Erythroblast (primary cell): ENCODE measurements around the gene EFHC1.

Source experiments
- DNase-seq, 2 experiments: peaks; one replicate each; lab custom pipeline; 2025; lab: John Stamatoyannopoulos, UW
- GATA1 ChIP-seq: IDR thresholded peaks from 2 replicates; pipeline ENCODE4 v1.6.1; 2011; ENCODE audit warnings: low read depth, mild to moderate bottlenecking, control low read depth, low read length, moderate library complexity
- POLR2A ChIP-seq: IDR thresholded peaks from 2 replicates; pipeline ENCODE4 v1.6.1; 2011; ENCODE audit warnings: mild to moderate bottlenecking, low read length

EFHC1 gene

DNA sequence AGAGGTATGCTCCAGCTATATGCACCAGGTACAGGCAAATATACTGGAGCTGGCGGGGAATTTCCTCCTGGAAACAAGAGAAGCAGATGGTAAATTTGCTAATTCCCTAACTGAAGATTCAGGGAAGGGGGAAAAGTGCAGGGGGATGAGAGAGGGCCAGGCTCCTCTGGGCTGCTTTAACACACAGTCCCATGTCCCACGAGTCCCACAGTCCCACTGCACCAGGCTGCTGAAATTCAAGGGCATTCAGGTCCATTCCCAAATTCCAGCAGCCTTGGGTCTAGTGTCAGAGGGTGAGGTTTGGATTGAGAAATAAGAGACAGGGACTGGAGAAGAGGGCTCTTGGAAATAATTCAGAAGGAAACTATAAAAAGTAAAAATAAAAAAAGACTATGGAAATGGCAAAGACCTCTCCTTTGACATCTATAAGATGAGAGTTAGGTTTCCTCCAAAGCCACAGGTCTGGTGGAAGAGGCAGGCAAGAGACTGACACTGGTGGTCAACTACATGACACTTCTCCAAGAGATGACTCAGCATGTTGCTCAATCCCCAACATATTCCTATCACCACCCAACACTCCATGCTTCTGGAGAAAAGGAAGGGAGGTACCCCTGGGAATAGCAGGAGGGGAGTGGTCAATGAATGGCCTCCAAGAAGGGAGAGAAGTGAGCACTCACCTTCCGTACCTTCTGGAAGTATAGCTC lies 87.6 kb downstream of the EFHC1 start:
- TF ChIP-seq POLR2A = no peak
- no peak for TF ChIP-seq GATA1
- peak in 1 of 2 experiments; percentile 19 for DNase-seq

DNA sequence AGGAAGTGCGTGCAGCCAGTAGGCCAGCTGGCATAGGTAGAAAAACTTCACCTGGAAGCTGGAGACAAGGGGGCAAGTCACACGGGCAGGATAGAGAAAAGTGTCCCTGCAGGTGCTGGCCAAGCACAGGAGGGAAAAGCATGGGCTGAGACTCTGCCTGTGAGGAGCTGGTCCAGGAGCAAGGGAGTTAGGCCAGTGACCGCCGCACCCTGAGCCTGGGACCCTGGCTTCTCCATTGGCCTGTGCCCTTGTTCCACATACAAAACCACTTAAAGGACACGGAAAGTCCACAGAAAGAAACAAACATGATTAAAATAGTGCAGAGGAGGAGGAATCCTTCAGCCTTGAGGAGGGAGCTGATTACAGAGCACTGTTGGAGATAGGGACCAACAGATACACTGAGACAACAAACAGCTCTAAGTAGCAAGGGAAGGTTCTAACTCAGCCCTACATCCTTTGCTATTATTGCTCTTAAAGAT lies 88.2 kb downstream of the EFHC1 start:
- no peak for TF ChIP-seq GATA1
- no peak for TF ChIP-seq POLR2A
- no peak for DNase-seq

DNA sequence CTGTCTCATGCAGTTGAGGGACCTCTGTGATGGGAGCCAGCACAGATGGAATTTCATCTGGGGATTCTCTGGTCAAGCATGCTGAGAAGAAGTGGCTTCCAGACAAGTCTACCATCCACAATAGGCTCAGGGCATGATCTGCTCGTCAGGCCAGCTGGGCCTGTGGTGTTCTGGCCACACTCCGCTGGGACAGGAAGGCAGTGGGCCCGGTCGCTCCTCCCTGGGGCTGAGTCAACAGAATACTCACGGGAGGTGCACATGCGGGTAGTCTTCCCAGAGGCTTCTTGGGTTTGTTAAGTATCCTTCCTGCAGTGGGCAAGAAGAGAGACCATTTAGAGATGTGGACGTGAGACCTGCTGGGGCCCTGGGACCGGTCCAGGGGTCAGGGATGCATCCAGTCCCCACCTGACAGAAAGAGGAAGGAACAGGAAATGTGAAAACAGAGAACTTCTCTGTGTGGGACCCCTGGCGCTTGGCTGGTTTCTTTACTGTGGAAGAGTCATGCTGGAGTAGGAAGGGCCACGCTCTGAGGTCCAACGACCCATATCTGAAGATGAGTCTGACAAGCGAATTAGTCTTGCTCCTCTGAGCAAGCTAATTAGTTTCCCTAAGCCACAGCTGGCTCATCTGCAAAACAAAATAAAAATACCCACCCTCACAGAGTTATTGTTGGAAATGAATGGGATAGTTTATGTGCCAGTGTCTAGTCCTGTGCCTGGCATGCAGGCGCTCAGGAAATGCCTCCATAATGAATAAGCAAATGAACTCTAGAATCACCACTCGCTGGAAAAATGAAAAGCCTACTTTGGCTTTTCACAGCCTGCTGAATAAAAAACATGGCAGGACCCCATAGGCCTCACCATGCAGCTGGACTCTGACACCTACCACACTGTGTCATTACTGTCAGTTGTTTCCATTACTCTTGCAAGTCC lies 89.4 kb downstream of the EFHC1 start:
- no peak for TF ChIP-seq GATA1
- no peak for TF ChIP-seq POLR2A
- DNase-seq = no peak

DNA sequence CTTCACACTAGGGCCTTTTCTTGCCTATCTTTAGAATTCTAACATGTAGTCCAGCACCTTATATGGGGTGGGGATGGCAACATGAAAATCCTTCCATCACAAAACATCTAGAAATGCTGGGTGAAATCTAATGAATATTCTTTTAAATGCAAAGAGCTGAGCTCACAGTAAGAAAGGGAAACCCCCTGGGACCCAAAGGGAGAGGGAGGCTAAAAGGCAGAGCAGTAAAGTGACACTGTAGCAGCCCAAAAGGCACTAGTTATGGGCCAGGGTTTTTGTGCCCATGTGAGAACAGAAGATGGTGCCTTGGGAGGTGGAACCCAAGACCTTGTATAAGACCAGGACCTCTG lies 90.0 kb downstream of the EFHC1 start:
- no peak for DNase-seq

DNA sequence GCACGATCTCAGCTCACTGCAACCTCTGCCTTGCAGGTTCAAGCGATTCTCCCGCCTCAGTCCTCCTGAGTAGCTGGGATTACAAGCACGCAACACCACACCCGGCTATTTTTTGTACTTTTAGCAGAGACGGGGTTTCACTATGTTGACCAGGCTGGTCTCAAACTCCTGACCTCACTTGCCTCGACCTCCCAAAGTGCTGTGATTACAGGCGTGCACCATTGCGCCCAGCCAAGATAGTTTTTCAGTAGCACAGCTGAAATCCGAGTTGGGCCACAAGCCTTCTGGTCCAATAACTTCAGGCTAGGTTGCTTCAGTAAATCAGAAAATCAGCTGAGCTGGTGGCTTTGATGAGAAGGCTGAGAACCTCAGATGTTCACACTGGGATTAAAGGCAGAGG lies 91.0 kb downstream of the EFHC1 start:
- no peak for DNase-seq
- TF ChIP-seq GATA1 (no peak), POLR2A (no peak)

More for the DNA sequence above, 90.0 kb downstream of the EFHC1 start:
- TF ChIP-seq POLR2A (no peak), GATA1 (no peak)

DNA sequence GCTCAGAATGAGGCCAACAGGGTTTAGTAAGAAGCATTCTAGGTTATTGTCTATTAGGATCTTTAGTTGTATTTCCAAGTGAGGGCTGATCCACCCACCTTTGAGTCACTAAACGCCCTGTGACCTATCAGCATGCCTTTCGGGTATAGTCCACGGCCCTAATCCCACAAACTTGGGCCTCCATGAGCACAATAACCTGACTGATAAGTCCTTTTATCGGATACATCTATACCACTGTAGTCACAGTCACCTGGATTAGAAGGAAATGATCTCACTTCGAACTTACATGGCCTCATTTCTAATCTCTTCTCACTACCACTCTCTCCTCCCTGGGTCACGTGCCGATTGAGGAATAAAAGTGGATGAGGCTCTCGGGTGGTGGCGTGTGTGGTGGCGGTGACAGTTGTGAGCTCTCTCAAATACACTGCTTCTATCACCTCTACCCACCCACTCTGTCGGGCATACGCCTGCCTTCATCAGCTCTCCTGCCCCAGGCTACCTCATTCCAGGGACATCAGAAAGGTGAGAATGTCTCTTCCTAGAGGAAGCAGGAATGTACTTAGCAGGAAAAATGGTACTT lies 91.5 kb downstream of the EFHC1 start:
- peak in 1 of 2 experiments; percentile 6 for DNase-seq
- TF ChIP-seq POLR2A (no peak), GATA1 (no peak)

DNA sequence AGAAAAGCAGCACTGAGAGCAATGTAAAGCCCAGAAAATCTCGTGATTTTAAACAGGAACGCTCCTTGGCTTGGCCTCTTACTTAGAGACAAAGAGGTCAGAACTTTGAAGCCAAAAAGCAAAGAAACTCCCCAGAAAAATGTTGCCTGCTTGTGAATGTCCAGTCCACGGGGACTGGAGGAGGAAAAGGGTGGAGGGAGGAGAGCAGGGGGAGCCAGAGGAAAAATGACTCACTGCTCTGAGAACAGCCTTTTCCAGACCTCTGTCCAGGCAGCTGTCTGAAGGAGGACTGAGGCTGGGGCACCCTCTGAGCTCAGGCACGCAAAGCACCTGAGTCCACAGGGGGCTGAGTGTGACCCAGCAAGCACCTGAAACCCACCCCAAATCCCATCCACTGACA lies 92.1 kb downstream of the EFHC1 start:
- TF ChIP-seq GATA1 (no peak), POLR2A (no peak)
- no peak for DNase-seq

DNA sequence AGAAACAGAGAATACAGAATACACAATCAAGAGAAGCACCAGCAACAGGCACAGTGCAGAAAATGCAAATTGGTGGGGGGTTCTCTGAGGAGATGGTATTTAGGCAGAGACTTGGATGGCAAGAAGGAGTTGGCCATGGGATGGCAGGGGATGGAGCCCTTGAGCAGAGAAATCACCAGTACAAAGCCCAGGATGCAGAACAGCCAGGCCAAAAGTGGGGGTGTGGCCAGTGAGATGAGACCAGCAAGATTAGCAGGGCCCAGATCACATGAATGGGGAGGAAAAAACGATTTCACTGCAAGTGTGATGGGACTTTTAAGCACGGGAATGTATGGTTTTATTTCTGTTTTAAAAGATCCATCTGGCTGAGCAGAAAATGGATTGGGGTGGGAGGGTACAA lies 93.3 kb downstream of the EFHC1 start:
- no peak for TF ChIP-seq GATA1
- TF ChIP-seq POLR2A = no peak
- DNase-seq = peak; percentile 52 to 58

DNA sequence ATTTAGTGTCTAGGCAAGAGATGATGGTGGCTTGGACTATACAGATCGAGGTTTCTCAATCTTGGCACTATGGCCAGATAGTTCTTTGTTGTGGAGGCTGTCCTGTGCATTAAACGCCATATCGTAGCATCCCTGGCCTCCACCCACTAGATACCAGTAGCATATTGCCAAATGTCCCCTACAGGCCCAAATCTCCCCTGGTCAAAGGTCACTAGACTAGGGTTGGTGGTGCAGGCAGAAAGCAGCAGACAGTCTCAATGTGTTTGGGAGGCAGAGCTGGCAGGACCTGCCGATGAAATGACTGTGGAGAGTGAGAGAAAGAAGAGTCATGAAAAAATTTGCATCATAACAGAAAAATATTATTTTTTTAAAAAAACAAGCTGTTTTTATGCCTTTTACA lies 93.8 kb downstream of the EFHC1 start:
- no peak for TF ChIP-seq POLR2A
- no peak for TF ChIP-seq GATA1
- peak in 1 of 2 experiments; percentile 27 for DNase-seq

DNA sequence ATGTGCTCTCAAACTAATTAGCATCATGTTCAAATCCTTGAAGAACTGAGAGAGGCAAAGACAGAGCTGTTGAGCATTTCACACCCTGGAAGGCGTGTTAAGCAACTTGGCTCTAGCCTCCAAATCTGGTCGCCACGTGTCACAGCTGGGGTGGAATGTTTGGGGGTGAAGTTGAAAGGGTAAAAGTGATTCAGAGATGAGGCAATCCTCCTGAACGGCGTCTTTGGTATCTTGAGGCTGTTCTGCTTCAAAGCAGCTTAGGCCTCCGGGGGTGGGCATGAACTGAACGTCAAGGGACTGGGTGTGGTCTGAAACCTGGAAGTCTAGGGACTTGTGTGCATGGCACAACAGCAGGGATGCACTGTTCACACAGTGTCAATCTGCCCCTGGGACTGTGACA lies 94.4 kb downstream of the EFHC1 start:
- peak in 1 of 2 experiments; percentile 37 for DNase-seq

DNA sequence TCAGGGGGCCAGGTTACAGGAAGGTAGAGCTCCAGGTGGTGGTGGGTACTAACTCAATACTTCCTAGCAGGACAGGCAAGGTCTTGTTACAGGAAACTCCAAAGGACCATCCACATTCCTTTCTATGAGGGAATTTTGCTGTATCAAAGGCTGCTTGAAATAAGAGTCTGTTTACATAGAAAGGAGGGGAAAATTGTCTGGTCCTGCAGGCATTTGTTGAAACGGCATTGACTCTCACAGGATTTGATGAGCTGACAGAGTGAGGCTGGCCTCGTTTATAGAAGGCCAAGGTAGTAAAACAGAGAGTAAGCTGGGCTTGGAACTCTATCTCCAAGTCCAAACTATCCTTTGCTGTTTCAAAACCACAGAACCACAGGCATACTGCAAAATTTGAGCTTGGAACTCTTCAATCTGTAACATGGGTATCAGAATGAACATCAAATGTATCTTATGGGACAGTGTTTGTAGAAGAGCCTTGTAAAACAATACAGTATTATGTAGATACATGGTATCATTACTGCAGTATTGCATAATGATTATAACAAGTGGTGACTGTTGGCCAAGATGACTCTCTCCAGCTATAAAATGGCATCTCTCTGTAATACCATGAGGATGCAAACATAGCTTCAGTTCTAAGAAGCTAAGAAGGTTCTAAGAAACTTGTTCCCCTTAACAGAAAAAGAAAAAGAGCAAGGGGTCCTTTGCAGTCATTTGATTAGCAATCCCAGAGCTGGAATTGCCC lies 95.2 kb downstream of the EFHC1 start:
- TF ChIP-seq POLR2A = no peak
- no peak for TF ChIP-seq GATA1
- DNase-seq = no peak

More for the DNA sequence above, 94.4 kb downstream of the EFHC1 start:
- TF ChIP-seq GATA1 (no peak), POLR2A (no peak)

DNA sequence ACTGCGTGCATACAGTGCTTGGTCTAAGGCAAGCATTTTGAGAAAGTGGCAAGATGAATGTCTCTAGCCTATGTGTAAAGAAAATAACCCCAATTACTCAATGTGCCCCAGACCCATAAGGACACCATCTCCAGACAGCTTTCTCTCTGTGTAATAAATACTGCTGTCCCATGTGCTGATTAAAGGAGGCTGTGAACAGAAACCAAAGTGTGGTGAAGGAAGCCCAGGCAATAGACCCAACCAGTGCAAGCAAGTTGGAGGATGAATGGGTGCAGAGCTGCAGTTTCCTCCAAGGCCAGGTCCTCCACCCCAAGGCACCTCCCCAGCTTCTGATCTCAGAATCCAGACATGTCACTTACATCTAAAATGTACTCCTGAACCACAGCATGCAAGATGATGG lies 96.1 kb downstream of the EFHC1 start:
- TF ChIP-seq GATA1 (no peak), POLR2A (no peak)
- DNase-seq = no peak

DNA sequence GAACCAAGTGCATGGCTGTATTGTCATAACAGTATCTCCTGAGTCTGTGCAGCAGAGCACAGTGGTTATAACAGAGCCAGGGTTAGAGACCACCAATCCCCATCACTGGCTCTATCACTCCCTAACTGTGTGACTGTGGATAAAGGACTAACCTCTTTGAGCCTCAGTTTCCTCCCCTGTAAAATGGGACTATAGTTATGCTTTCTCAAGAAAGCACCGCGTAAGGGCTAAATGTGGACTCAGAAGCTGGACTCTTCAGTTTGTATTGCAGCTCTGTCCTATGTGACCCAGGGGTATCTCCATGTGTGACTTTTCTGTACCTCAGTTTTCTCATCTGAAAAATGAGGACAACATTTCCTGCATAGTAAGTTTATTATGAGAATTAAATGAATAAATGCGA lies 96.8 kb downstream of the EFHC1 start:
- DNase-seq = no peak
- TF ChIP-seq GATA1 (no peak), POLR2A (no peak)
